ENCODE data around the gene HS3ST3A1. TPM values are rescaled to one million over a fixed set of nuclear protein-coding genes. Genes with fewer than 3 reads are reported as not detected.

The HS3ST3A1 gene
- total RNA-seq, 1 experiment from 2014 or later, result 3.4 TPM

- Histone ChIP-seq H4K8ac (replicated peaks; ENCODE audit: insufficient read length, low read depth, low read length) (no peak overlapping the region), H3K79me2 (ENCODE audit: insufficient read depth, low read length) (no peaks in the 10 kb centered on the region), H4K91ac (ENCODE audit: insufficient read length, low read depth, low read length) (no peak overlapping the region), H3K9ac (ENCODE audit: extremely low read depth, insufficient read length, low read length) (no peak overlapping the region), H3K14ac (ENCODE audit: insufficient read depth, low read length) (no peak overlapping the region), H2BK20ac (ENCODE audit: low read depth, low read length, poor library complexity, severe bottlenecking) (no peak overlapping the region), H3K9me3 (ENCODE audit: control insufficient read depth, low read depth, low read length) (no peaks in the 10 kb centered on the region), H3K4me2 (ENCODE audit: insufficient read depth, insufficient read length, low read length) (no peak overlapping the region), H2BK5ac (ENCODE audit: insufficient read length, low read length) (no peak overlapping the region), H3K18ac (ENCODE audit: insufficient read length, low read depth, low read length) (no peak overlapping the region), H3K79me1 (ENCODE audit: insufficient read depth, low read depth, low read length, poor library complexity, severe bottlenecking) (no peaks in the 10 kb centered on the region), H2BK15ac (ENCODE audit: low read depth, low read length) (no peak overlapping the region), H3K4me1 (ENCODE audit: insufficient read depth, low read length) (no peaks in the 10 kb centered on the region), H2AK5ac (ENCODE audit: insufficient read length, low read length) (no peak overlapping the region), H4K5ac (ENCODE audit: insufficient read length, low read depth, low read length) (no peak overlapping the region), H3K56ac (ENCODE audit: insufficient read length, low read depth, low read length) (no peak overlapping the region), H3K27me3 (ENCODE audit: insufficient read depth, low read length) (no peaks in the 10 kb centered on the region), H2BK12ac (ENCODE audit: insufficient read length, low read depth, low read length) (no peak overlapping the region), H3K23ac (ENCODE audit: insufficient read length, low read depth, low read length) (no peak overlapping the region), H2BK120ac (ENCODE audit: low read depth, low read length, poor library complexity, severe bottlenecking) (no peak overlapping the region), H4K20me1 (ENCODE audit: control insufficient read depth, insufficient read depth, insufficient read length) (no peaks in the 10 kb centered on the region), H3K23me2 (ENCODE audit: insufficient read length, low read depth, low read length, poor library complexity, severe bottlenecking) (no peaks in the 10 kb centered on the region), H3T11ph (ENCODE audit: low read length) (no peak overlapping the region), H3K4ac (ENCODE audit: low read depth, low read length) (no peak overlapping the region), H3K27ac (ENCODE audit: insufficient read length, low read depth, low read length) (no peak overlapping the region), H2AFZ (ENCODE audit: low read length) (no peak overlapping the region)
- 100% methylated on average over 1 of the region's 1 CpG for WGBS (ENCODE audit: extremely low coverage, insufficient read length, low lambda C conversion rate)
- Mint-ChIP-seq H3K27me3 (ENCODE audit: low read depth) (no peaks in the 10 kb centered on the region), H3K4me3 (no peak overlapping the region), H3K9me3 (no peaks in the 10 kb centered on the region), H3K36me3 (ENCODE audit: insufficient read depth in 1 of 3, low read depth in 3 of 3) (peaks cover 0 to 8% (median 4%) of the 10 kb centered on the region in 3 experiments; a peak in 4 of 7 replicates), H3K4me1 (peaks cover 2 to 3% of the 10 kb centered on the region in 2 experiments), H3K27ac (no peak overlapping the region)
- TF ChIP-seq CTCF (conservative IDR thresholded peaks at IDR 0.05), result no peak
- DNase-seq, result no peak
These were observed 110.2 kb downstream of the HS3ST3A1 start for GRCh38 chr17:13491491-13491890.
